HepG2 (cell line): ENCODE data around the gene TM2D3. TPM values are rescaled to one million over a fixed set of nuclear protein-coding genes. Genes with fewer than 3 reads are reported as not detected.

Experiments used
- ARHGAP35 ChIP-seq: sonication (generic); formaldehyde crosslinking; IDR thresholded peaks from 2 replicates; pipeline ENCODE4 v1.9.0; 2022; ENCODE audit warnings: mild to moderate bottlenecking, inconsistent platforms, moderate library complexity, missing genetic modification reagents, borderline replicate concordance
- ATF4 ChIP-seq, 2 experiments: fragments of 450-650 bp in 1 of 2; sonication (generic) in 1 of 2; formaldehyde crosslinking; IDR thresholded peaks; 2 replicates each; pipeline versions ENCODE4 v1.5.0 to v1.8.0; 2020 to 2022; ENCODE audit warnings: mild to moderate bottlenecking in 1 of 2, missing genetic modification reagents in 1 of 2
- ATF7 ChIP-seq, 2 experiments: fragments of 450-650 bp in 1 of 2; sonication (generic) in 1 of 2; formaldehyde crosslinking in 1 of 2; IDR thresholded peaks; 2 replicates each; pipeline versions ENCODE4 v1.4.0 to v1.6.1; 2016 to 2020; ENCODE audit warnings: antibody characterized with exemption in 1 of 2, mild to moderate bottlenecking in 1 of 2, missing genetic modification reagents in 1 of 2
- CHD2 ChIP-seq: IDR thresholded peaks from 2 replicates; pipeline ENCODE4 v1.6.1; 2011; ENCODE audit warnings: low read depth, low read length, improper control_type of control experiment
- FOXM1 ChIP-seq: sonication (generic); formaldehyde crosslinking; IDR thresholded peaks from 2 replicates; pipeline ENCODE4 v1.5.0; 2020; ENCODE audit warnings: missing genetic modification reagents
- HMG20A ChIP-seq: IDR thresholded peaks from 2 replicates; pipeline ENCODE4 v1.6.1; 2016; ENCODE audit warnings: borderline replicate concordance
- KDM2A ChIP-seq: sonication (generic); formaldehyde crosslinking; IDR thresholded peaks from 2 replicates; pipeline ENCODE4 v1.4.0; 2020; ENCODE audit warnings: low read depth, missing genetic modification reagents, borderline replicate concordance
- NFYC ChIP-seq: IDR thresholded peaks from 2 replicates; pipeline ENCODE4 v1.6.1; 2016; ENCODE audit warnings: missing genetic modification reagents, missing compliant biosample characterization
- NONO ChIP-seq, 2 experiments: fragments of 450-650 bp in 1 of 2; sonication (generic) in 1 of 2; formaldehyde crosslinking in 1 of 2; IDR thresholded peaks in 1 of 2; conservative IDR thresholded peaks in 1 of 2; 2 replicates each; pipeline versions ENCODE4 v1.6.1 to v1.8.0; 2017 to 2022; ENCODE audit warnings: mild to moderate bottlenecking in 1 of 2, missing genetic modification reagents in 1 of 2, moderate library complexity in 1 of 2
- RFX3 ChIP-seq: IDR thresholded peaks from 2 replicates; pipeline ENCODE4 v1.6.1; 2016; ENCODE audit warnings: missing biosample characterization, missing genetic modification reagents
- RNF219 ChIP-seq: sonication (generic); formaldehyde crosslinking; IDR thresholded peaks from 2 replicates; pipeline ENCODE4 v1.5.0; 2020; ENCODE audit warnings: mild to moderate bottlenecking, missing genetic modification reagents
- SP140L ChIP-seq: sonication (generic); formaldehyde crosslinking; IDR thresholded peaks from 2 replicates; pipeline ENCODE4 v1.4.0; 2020; ENCODE audit warnings: missing genetic modification reagents, borderline replicate concordance
- THYN1 ChIP-seq: sonication (generic); formaldehyde crosslinking; IDR thresholded peaks from 2 replicates; pipeline ENCODE4 v1.8.1; 2023; ENCODE audit warnings: low read depth, mild to moderate bottlenecking, moderate library complexity, missing genetic modification reagents, borderline replicate concordance
- ZBTB21 ChIP-seq: sonication (generic); formaldehyde crosslinking; IDR thresholded peaks from 2 replicates; pipeline ENCODE4 v1.4.0; 2020; ENCODE audit warnings: missing genetic modification reagents
- ZNF18 ChIP-seq: sonication (generic); formaldehyde crosslinking; IDR thresholded peaks from 2 replicates; pipeline ENCODE4 v1.8.0; 2022; ENCODE audit warnings: mild to moderate bottlenecking, missing genetic modification reagents; ENCODE audit not compliant: insufficient replicate concordance
- ZNF20 ChIP-seq: sonication (generic); formaldehyde crosslinking; IDR thresholded peaks from 2 replicates; pipeline ENCODE4 v1.4.0; 2020; ENCODE audit warnings: mild to moderate bottlenecking, moderate library complexity, missing genetic modification reagents
- ZNF276 ChIP-seq: sonication (generic); formaldehyde crosslinking; IDR thresholded peaks from 2 replicates; pipeline ENCODE4 v1.4.0; 2020; ENCODE audit warnings: mild to moderate bottlenecking, low read depth, missing genetic modification reagents
- ZNF33B ChIP-seq: sonication (generic); formaldehyde crosslinking; IDR thresholded peaks from 2 replicates; pipeline ENCODE4 v1.5.1; 2020; ENCODE audit warnings: mild to moderate bottlenecking, missing genetic modification reagents
- ZNF567 ChIP-seq: sonication (generic); formaldehyde crosslinking; IDR thresholded peaks from 2 replicates; pipeline ENCODE4 v1.8.1; 2023; ENCODE audit warnings: mild to moderate bottlenecking, missing genetic modification reagents, borderline replicate concordance
- ZNF678 ChIP-seq: sonication (generic); formaldehyde crosslinking; IDR thresholded peaks from 2 replicates; pipeline ENCODE4 v1.4.0; 2020; ENCODE audit warnings: mild to moderate bottlenecking, missing genetic modification reagents
- ZNF772 ChIP-seq: sonication (generic); formaldehyde crosslinking; IDR thresholded peaks from 2 replicates; pipeline ENCODE4 v1.5.0; 2020; ENCODE audit warnings: mild to moderate bottlenecking, missing genetic modification reagents
- ZNF850 ChIP-seq: sonication (generic); formaldehyde crosslinking; conservative IDR thresholded peaks from 2 replicates; pipeline ENCODE4 v1.9.0; 2021; ENCODE audit warnings: mild to moderate bottlenecking, missing genetic modification reagents
- polyA plus RNA-seq, 8 experiments: library from polyadenylated mRNA; depleted of rRNA in 3 of 8; stranded (reverse) in 7 of 8; unstranded in 1 of 8; fragments of >200 nt; fragmentation: Illumina TruSeq in 4 of 8; extraction: Trizol in 4 of 8; gene quantifications; 2 replicates each; pipeline versions ENCODE4 v1.2.1 to v1.2.3, GENCODE V29; 2011 to 2016; ENCODE audit warnings: low read depth in 4 of 8, missing spikeins in 1 of 8, mixed read lengths in 1 of 8; ENCODE audit not compliant: insufficient read depth in 1 of 8
- total RNA-seq, 5 experiments: library from RNA; depleted of rRNA; stranded (reverse); fragments of >200 nt; fragmentation: Illumina TruSeq; extraction: Trizol; gene quantifications; 2 replicates each; pipeline ENCODE4 v1.2.3, GENCODE V29; 2016; ENCODE audit warnings: low read depth in 1 of 5

The TM2D3 gene
- total and polyA plus RNA-seq, 2 of the 13 experiments (the other 11 are each of a cell fraction or from before 2014, with no cell fraction given), result 31.1 to 72.7 TPM

- TF ChIP-seq ZNF18 (CRISPR knock-in tag) (peak; percentile 52), THYN1 (no peak), ATF7 (IDR thresholded peaks at IDR 0.05) (no peak), ATF7 (CRISPR knock-in tag; IDR thresholded peaks at IDR 0.05) (no peak), NONO (IDR thresholded peaks at IDR 0.05) (no peak), NONO (CRISPR knock-in tag; conservative IDR thresholded peaks at IDR 0.05) (peak; percentile 32; the same call in 1 of the 2 replicates), RFX3 (CRISPR knock-in tag) (no peak), ATF4 (CRISPR knock-in tag; IDR thresholded peaks at IDR 0.05) (no peak), ZNF772 (CRISPR knock-in tag) (no peak), SP140L (no peak), HMG20A (CRISPR knock-in tag) (no peak), FOXM1 (CRISPR knock-in tag) (no peak), ZNF567 (CRISPR knock-in tag) (no peak), ZNF33B (CRISPR knock-in tag) (no peak), ZNF20 (CRISPR knock-in tag) (no peak), NFYC (CRISPR knock-in tag) (no peak), ZNF678 (CRISPR knock-in tag) (no peak), ARHGAP35 (CRISPR knock-in tag) (no peak; the same call in 1 of the 2 replicates), KDM2A (peak; percentile 40; the same call in 1 of the 2 replicates), ZBTB21 (CRISPR knock-in tag) (no peak), ZNF850 (CRISPR knock-in tag) (no peak), RNF219 (CRISPR knock-in tag) (no peak), CHD2 (no peak), ZNF276 (CRISPR knock-in tag) (0 out of 2 replicates have a peak, but pooled peaks have one; percentile 29)
Measured at GRCh38 chr15:101613130-101614000, 38.8 kb downstream of the TM2D3 start (continued).
